ENCODE measurements around the gene MTCH1. TPM values are rescaled to one million over a fixed set of nuclear protein-coding genes. Genes with fewer than 3 reads are reported as not detected.
A peak's percentile ranks its signal among the peaks of the same experiment; 100 is the strongest.

Gene MTCH1
- total RNA-seq, 1 experiment from 2014 or later = 161 TPM

DNA sequence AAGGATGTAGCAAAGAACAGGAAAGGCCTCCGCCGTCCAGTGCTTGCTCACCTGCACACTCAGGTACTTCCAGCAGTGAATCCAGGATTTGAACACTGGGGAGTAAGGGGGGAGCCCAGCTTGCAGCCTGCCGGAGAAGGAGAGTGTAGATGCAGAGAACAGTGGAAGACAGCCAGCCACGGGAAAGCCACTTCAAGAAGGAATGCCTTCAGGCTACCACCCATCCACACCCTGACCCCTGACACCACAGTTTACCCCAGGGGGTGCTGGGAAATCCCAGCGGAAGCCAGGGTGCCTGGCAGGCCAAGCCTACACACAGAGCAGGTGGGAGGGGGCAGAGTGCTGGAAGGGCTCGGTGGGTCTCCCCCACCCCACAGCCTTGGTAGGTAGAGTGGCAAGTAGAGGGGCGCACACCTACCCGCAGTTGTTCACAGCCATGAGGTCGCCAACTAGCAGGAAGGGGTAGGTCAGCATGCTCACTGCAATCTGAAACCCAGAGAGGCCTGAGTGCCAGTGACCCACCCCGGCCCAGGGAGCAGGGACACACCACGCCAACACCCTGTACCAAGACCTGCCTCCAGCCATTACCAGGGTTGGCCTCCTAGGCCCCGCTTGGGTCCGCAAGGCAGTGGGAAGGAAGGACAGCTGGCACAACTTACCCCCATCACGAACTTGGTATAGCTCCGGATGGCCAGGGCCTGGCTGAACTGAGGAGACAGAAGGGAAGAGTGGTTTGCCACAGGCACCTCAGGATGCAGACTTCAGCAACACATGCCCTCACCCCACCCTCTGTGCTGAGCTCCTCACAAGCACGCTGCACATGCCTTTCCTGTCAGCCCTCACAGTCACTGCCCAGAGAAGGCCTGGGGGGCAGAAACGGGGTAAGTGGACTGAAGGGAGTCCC is 15.8 kb downstream of the MTCH1 start:
- H3K27me3 ChIP-seq (ENCODE audit: insufficient read depth, low read length) = no peaks in the 10 kb centered on the region
- H3K4me2 ChIP-seq (ENCODE audit: low read length) = no peak overlapping the region
- ChIA-PET CTCF (no interaction called here), RAD21 (ENCODE audit: low non-redundant PET in 1 of 2, low total read pairs in 2 of 2, uncharacterized antibody in 2 of 2, unreplicated experiment in 2 of 2) (no interaction called here), POLR2A (interaction anchor here (0.6 kb wide), 1 partner anchor 81 kb away, joined by 3 read pairs; no protein-coding TSS in a partner anchor)
- ATAC-seq (no peak), DNase-seq (ENCODE audit: low read depth, low spot score) (no peak)
- no peaks in the 10 kb centered on the region for H3K4me1 ChIP-seq (ENCODE audit: control insufficient read depth in 1 of 2, insufficient read depth in 2 of 2, low read length in 2 of 2)
- no peaks in the 10 kb centered on the region for H3K9me2 ChIP-seq (ENCODE audit: insufficient read depth)
- H3K9ac ChIP-seq (ENCODE audit: low read length) = no peak overlapping the region
- no peaks in the 10 kb centered on the region for H4K20me1 ChIP-seq (ENCODE audit: insufficient read depth)
- BruUV-seq (replicated peaks) = no TSS peak
- peak overlapping the region; percentile 35 for H3K27ac ChIP-seq (ENCODE audit: low read depth, low read length)
- intact Hi-C loops (cut with micrococcal nuclease) = no loop called here
- no peak overlapping the region for H3K4me3 ChIP-seq (replicated peaks in 1 of 2; ENCODE audit: low read depth in 1 of 2, low read length in 2 of 2)
- no peaks in the 10 kb centered on the region for H3K9me3 ChIP-seq (ENCODE audit: control insufficient read depth in 1 of 2, insufficient read depth in 1 of 2, low read depth in 1 of 2, low read length in 2 of 2)
- H2AFZ ChIP-seq (ENCODE audit: low read depth, low read length, poor library complexity, severe bottlenecking) = no peak overlapping the region
- H3K79me2 ChIP-seq (ENCODE audit: insufficient read depth, low read length) = no peaks in the 10 kb centered on the region; the same call in 1 of the 2 replicates
- TF ChIP-seq, protein P1, sequence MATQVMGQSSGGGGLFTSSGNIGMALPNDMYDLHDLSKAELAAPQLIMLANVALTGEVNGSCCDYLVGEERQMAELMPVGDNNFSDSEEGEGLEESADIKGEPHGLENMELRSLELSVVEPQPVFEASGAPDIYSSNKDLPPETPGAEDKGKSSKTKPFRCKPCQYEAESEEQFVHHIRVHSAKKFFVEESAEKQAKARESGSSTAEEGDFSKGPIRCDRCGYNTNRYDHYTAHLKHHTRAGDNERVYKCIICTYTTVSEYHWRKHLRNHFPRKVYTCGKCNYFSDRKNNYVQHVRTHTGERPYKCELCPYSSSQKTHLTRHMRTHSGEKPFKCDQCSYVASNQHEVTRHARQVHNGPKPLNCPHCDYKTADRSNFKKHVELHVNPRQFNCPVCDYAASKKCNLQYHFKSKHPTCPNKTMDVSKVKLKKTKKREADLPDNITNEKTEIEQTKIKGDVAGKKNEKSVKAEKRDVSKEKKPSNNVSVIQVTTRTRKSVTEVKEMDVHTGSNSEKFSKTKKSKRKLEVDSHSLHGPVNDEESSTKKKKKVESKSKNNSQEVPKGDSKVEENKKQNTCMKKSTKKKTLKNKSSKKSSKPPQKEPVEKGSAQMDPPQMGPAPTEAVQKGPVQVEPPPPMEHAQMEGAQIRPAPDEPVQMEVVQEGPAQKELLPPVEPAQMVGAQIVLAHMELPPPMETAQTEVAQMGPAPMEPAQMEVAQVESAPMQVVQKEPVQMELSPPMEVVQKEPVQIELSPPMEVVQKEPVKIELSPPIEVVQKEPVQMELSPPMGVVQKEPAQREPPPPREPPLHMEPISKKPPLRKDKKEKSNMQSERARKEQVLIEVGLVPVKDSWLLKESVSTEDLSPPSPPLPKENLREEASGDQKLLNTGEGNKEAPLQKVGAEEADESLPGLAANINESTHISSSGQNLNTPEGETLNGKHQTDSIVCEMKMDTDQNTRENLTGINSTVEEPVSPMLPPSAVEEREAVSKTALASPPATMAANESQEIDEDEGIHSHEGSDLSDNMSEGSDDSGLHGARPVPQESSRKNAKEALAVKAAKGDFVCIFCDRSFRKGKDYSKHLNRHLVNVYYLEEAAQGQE (IDR thresholded peaks at IDR 0.05; ENCODE audit: low read depth) = no peak
- TF ChIP-seq TCF7L2 (IDR thresholded peaks at IDR 0.05; ENCODE audit: borderline replicate concordance, extremely low read depth, insufficient read depth, insufficient read length) (no peak), CTCF (IDR thresholded peaks at IDR 0.05 in 2 of 3, conservative IDR thresholded peaks at IDR 0.05 in 1 of 3; ENCODE audit: borderline replicate concordance in 1 of 3, insufficient read depth in 1 of 3, low read depth in 2 of 3, low read length in 2 of 3) (no peak), ZFX (IDR thresholded peaks at IDR 0.05) (no peak), ELF1 (IDR thresholded peaks at IDR 0.05; ENCODE audit: borderline replicate concordance, low read depth) (no peak), POLR2AphosphoS5 (IDR thresholded peaks at IDR 0.05; ENCODE audit: low read depth, low read length) (no peak)
- TF ChIP-seq, protein P2, sequence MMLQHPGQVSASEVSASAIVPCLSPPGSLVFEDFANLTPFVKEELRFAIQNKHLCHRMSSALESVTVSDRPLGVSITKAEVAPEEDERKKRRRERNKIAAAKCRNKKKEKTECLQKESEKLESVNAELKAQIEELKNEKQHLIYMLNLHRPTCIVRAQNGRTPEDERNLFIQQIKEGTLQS (IDR thresholded peaks at IDR 0.05) = no peak
- H3K36me3 ChIP-seq (ENCODE audit: control insufficient read depth in 1 of 2, insufficient read depth in 2 of 2, low read length in 2 of 2) = peaks cover 50 to 71% of the 10 kb centered on the region in 2 experiments

Data from HCT116 (cell line).